HG03108 (cell line): ENCODE measurements around the gene TEAD1.

Experiments used
- ATAC-seq: cut with Tn5 transposase; IDR thresholded peaks from one replicate; pipeline ENCODE4 v1.9.1; 2021; ENCODE audit warnings: moderate library complexity; ENCODE audit not compliant: unreplicated experiment

Gene TEAD1

GRCh38 chr11:12971955-12972354 lies 297.7 kb downstream of the TEAD1 start:
- ATAC-seq: no peak

GRCh38 chr11:12973528-12974181 lies 299.4 kb downstream of the TEAD1 start:
- ATAC-seq: no peak

- ATAC-seq: no peak
Observed at GRCh38 chr11:12975195-12975594, 301.0 kb downstream of the TEAD1 start.

GRCh38 chr11:12979928-12980689 lies 305.9 kb downstream of the TEAD1 start:
- no peak for ATAC-seq

GRCh38 chr11:12981676-12982522 lies 307.7 kb downstream of the TEAD1 start:
- no peak for ATAC-seq

- no peak for ATAC-seq
Observed at GRCh38 chr11:12983336-12983735, 309.1 kb downstream of the TEAD1 start.

GRCh38 chr11:12986194-12986898 lies 312.1 kb downstream of the TEAD1 start:
- ATAC-seq: no peak

GRCh38 chr11:12989428-12990161 lies 315.4 kb downstream of the TEAD1 start:
- ATAC-seq: no peak

GRCh38 chr11:12990162-12990480 lies 315.9 kb downstream of the TEAD1 start:
- no peak for ATAC-seq

GRCh38 chr11:12991426-12991825 lies 317.2 kb downstream of the TEAD1 start:
- ATAC-seq: no peak

- no peak for ATAC-seq
Observed at GRCh38 chr11:12993626-12994025, 319.4 kb downstream of the TEAD1 start.
